H1 (cell line): Measurements from ENCODE around the gene PAX8. TPM values are rescaled to one million over a fixed set of nuclear protein-coding genes. Genes with fewer than 3 reads are reported as not detected.

Experiments used
- CTCF ChIA-PET: fragments of 300-600 bp; sonication (Branson Sonifier 250); formaldehyde crosslinking; loops from one replicate; lab custom pipeline; 2021; ENCODE audit not compliant: partially characterized antibody; lab: Charles Lee
- POLR2A ChIA-PET: fragments of 300-600 bp; sonication (Branson Sonifier 250); formaldehyde crosslinking; loops from one replicate; lab custom pipeline; 2021; ENCODE audit warnings: inconsistent platforms; ENCODE audit not compliant: partially characterized antibody; lab: Charles Lee
- DNase-seq, 2 experiments: peaks; one replicate each; pipeline versions ENCODE4 v3.0.0 to v3.0.0-alpha.2; 2010 to 2022; ENCODE audit warnings: low spot score in 2 of 2, low read depth in 1 of 2, mixed read lengths in 1 of 2
- FAIRE-seq: peaks from 2 replicates; lab custom pipeline; 2011; peaks lifted over from hg19 to GRCh38; lab: Jason Lieb, UNC
- H2AFZ ChIP-seq: 2 replicates; pipeline ENCODE4 v1.8.1; 2012; ENCODE audit warnings: low read length, inconsistent platforms
- H2AK5ac ChIP-seq: 2 replicates; pipeline ENCODE4 v1.6.1; 2013; ENCODE audit warnings: low read depth, low read length
- H2BK120ac ChIP-seq: replicated peaks from 2 replicates; pipeline ENCODE3; 2013; ENCODE audit warnings: low read depth, low read length, inconsistent platforms
- H2BK12ac ChIP-seq: 2 replicates; pipeline ENCODE4 v1.6.1; 2013; ENCODE audit warnings: low read depth, low read length
- H2BK15ac ChIP-seq: 2 replicates; pipeline ENCODE4 v1.6.1; 2013; ENCODE audit warnings: low read length
- H2BK20ac ChIP-seq: 2 replicates; pipeline ENCODE4 v1.6.1; 2013; ENCODE audit warnings: low read length
- H2BK5ac ChIP-seq: 2 replicates; pipeline ENCODE4 v1.6.1; 2013; ENCODE audit warnings: low read depth, low read length
- H3K14ac ChIP-seq: 2 replicates; pipeline ENCODE4 v1.6.1; 2013; ENCODE audit warnings: inconsistent platforms; ENCODE audit not compliant: insufficient read length
- H3K18ac ChIP-seq: 2 replicates; pipeline ENCODE4 v1.6.1; 2013; ENCODE audit warnings: low read length; ENCODE audit errors: extremely low read depth
- H3K23ac ChIP-seq: 2 replicates; pipeline ENCODE4 v1.6.1; 2013; ENCODE audit warnings: inconsistent platforms; ENCODE audit not compliant: insufficient read length
- H3K23me2 ChIP-seq: 2 replicates; pipeline ENCODE4 v1.6.1; 2013; ENCODE audit warnings: low read depth, low read length
- H3K27ac ChIP-seq: 2 replicates; pipeline ENCODE4 v1.6.1; 2011; ENCODE audit warnings: low read depth, low read length, inconsistent platforms
- H3K27me3 ChIP-seq, 4 experiments: replicated peaks in 1 of 4; 1 replicate in 1 of 4; 2 replicates in 3 of 4; pipeline versions ENCODE4 v1.6.1 to v1.8.1; 2011 to 2013; ENCODE audit warnings: low read length in 3 of 4, mild to moderate bottlenecking in 3 of 4, inconsistent platforms in 2 of 4, mixed read lengths in 2 of 4, moderate library complexity in 1 of 4; ENCODE audit not compliant: control insufficient read depth in 3 of 4, insufficient read depth in 3 of 4; ENCODE audit errors: extremely low read depth in 1 of 4
- H3K36me3 ChIP-seq, 4 experiments: 2 replicates each; pipeline versions ENCODE4 v1.6.1 to v1.8.1; 2011 to 2013; ENCODE audit warnings: mild to moderate bottlenecking in 4 of 4, low read length in 3 of 4, moderate library complexity in 2 of 4, control low read depth in 1 of 4, inconsistent platforms in 1 of 4; ENCODE audit not compliant: insufficient read depth in 4 of 4, control insufficient read depth in 2 of 4
- H3K4ac ChIP-seq: replicated peaks from 2 replicates; pipeline ENCODE3; 2013; ENCODE audit warnings: low read length, low read depth, mixed read lengths, inconsistent platforms; ENCODE audit not compliant: insufficient read length
- H3K4me1 ChIP-seq, 4 experiments: replicated peaks in 1 of 4; 1 replicate in 1 of 4; 2 replicates in 3 of 4; pipeline versions ENCODE4 v1.6.1 to v1.8.1; 2011 to 2013; ENCODE audit warnings: low read length in 3 of 4, inconsistent platforms in 2 of 4, mixed read lengths in 1 of 4; ENCODE audit not compliant: insufficient read depth in 4 of 4, control insufficient read depth in 3 of 4
- H3K4me2 ChIP-seq, 2 experiments: 2 replicates each; pipeline versions ENCODE4 v1.6.1 to v1.8.1; 2011 to 2013; ENCODE audit warnings: low read depth in 2 of 2, low read length in 2 of 2, control low read depth in 1 of 2, inconsistent platforms in 1 of 2, mild to moderate bottlenecking in 1 of 2; ENCODE audit not compliant: insufficient read depth in 1 of 2
- H3K4me3 ChIP-seq, 4 experiments: fragments of 200-600, 300-600 bp in 1 of 4; sonication (generic), shearing (Covaris generic), sonication (Bioruptor Twin) in 1 of 4; 2 replicates each; pipeline versions ENCODE4 v1.5.1 to v1.8.1; 2011 to 2016; ENCODE audit warnings: low read length in 4 of 4, low read depth in 3 of 4, control low read depth in 2 of 4, inconsistent platforms in 2 of 4, mild to moderate bottlenecking in 2 of 4, mixed read lengths in 1 of 4, moderate library complexity in 1 of 4; ENCODE audit not compliant: insufficient read depth in 2 of 4; ENCODE audit errors: extremely low read depth in 1 of 4
- H3K56ac ChIP-seq: replicated peaks from 2 replicates; pipeline ENCODE3; 2013; ENCODE audit warnings: low read depth, mild to moderate bottlenecking, mixed read lengths, low read length, inconsistent platforms; ENCODE audit not compliant: insufficient read length
- H3K79me1 ChIP-seq: 2 replicates; pipeline ENCODE4 v1.6.1; 2013; ENCODE audit warnings: low read depth, low read length, control low read depth
- H3K79me2 ChIP-seq, 2 experiments: 2 replicates each; pipeline versions ENCODE4 v1.6.1 to v1.8.1; 2012 to 2013; ENCODE audit warnings: low read length in 2 of 2, mild to moderate bottlenecking in 2 of 2, inconsistent platforms in 1 of 2; ENCODE audit not compliant: insufficient read depth in 2 of 2, control insufficient read depth in 1 of 2
- H3K9ac ChIP-seq, 4 experiments: replicated peaks in 1 of 4; 1 replicate in 1 of 4; 2 replicates in 3 of 4; pipeline versions ENCODE4 v1.6.1 to v1.8.1; 2011 to 2013; ENCODE audit warnings: low read depth in 3 of 4, low read length in 3 of 4, control low read depth in 2 of 4, mild to moderate bottlenecking in 2 of 4, moderate library complexity in 2 of 4, inconsistent platforms in 1 of 4; ENCODE audit errors: extremely low read depth in 1 of 4
- H3K9me3 ChIP-seq, 2 experiments: 2 replicates each; pipeline versions ENCODE4 v1.6.1 to v1.8.1; 2012 to 2013; ENCODE audit warnings: mild to moderate bottlenecking in 2 of 2, moderate library complexity in 2 of 2, control low read depth in 1 of 2, inconsistent platforms in 1 of 2, low read depth in 1 of 2, low read length in 1 of 2, mixed read lengths in 1 of 2; ENCODE audit not compliant: insufficient read depth in 2 of 2
- H4K20me1 ChIP-seq, 2 experiments: replicated peaks in 1 of 2; 2 replicates each; pipeline versions ENCODE3 to v1.8.1; 2011 to 2013; ENCODE audit warnings: inconsistent platforms in 2 of 2, low read length in 2 of 2, mild to moderate bottlenecking in 1 of 2; ENCODE audit not compliant: insufficient read depth in 2 of 2, control insufficient read depth in 1 of 2
- H4K5ac ChIP-seq: 2 replicates; pipeline ENCODE4 v1.6.1; 2013; ENCODE audit warnings: low read length, low read depth, mixed read lengths, inconsistent platforms; ENCODE audit not compliant: insufficient read length
- H4K8ac ChIP-seq: 2 replicates; pipeline ENCODE4 v1.8.0; 2013; ENCODE audit warnings: mild to moderate bottlenecking, moderate library complexity, low read length, inconsistent platforms; ENCODE audit not compliant: insufficient read depth; ENCODE audit errors: extremely low read depth
- H4K91ac ChIP-seq: replicated peaks from 2 replicates; pipeline ENCODE3; 2013; ENCODE audit warnings: low read length, mixed read lengths, inconsistent platforms; ENCODE audit not compliant: insufficient read length
- BACH1 ChIP-seq: IDR thresholded peaks from 2 replicates; pipeline ENCODE4 v1.6.1; 2012; ENCODE audit warnings: low read length, improper control_type of control experiment
- CBX8 ChIP-seq: fragments of 300-800, 300-1000 bp; sonication (generic); IDR thresholded peaks from 2 replicates; pipeline ENCODE4 v1.7.1; 2016; ENCODE audit warnings: low read depth, low read length, borderline replicate concordance
- CHD1 ChIP-seq: IDR thresholded peaks from 2 replicates; pipeline ENCODE4 v1.6.1; 2012; ENCODE audit warnings: low read depth, low read length, improper control_type of control experiment
- CHD2 ChIP-seq: IDR thresholded peaks from 2 replicates; pipeline ENCODE4 v1.6.1; 2012; ENCODE audit warnings: low read length, improper control_type of control experiment
- E2F6 ChIP-seq: IDR thresholded peaks from 2 replicates; pipeline ENCODE4 v1.6.1; 2012; ENCODE audit warnings: inconsistent platforms
- HDAC2 ChIP-seq, 2 experiments: fragments of 300-600 bp in 1 of 2; sonication (generic) in 1 of 2; IDR thresholded peaks; 2 replicates each; pipeline ENCODE4 v1.6.1; 2011 to 2012; ENCODE audit warnings: low read depth in 2 of 2, low read length in 2 of 2, mild to moderate bottlenecking in 2 of 2, moderate library complexity in 2 of 2, borderline replicate concordance in 1 of 2, inconsistent platforms in 1 of 2
- KDM4A ChIP-seq: IDR thresholded peaks from one replicate; pipeline ENCODE4 v1.7.1; 2012; ENCODE audit warnings: low read depth, mild to moderate bottlenecking, moderate library complexity, low read length, inconsistent platforms; ENCODE audit not compliant: severe bottlenecking
- POU5F1 ChIP-seq: IDR thresholded peaks from 2 replicates; pipeline ENCODE4 v1.6.1; 2011; ENCODE audit warnings: low read depth, mild to moderate bottlenecking, low read length, moderate library complexity
- RAD21 ChIP-seq, 2 experiments: IDR thresholded peaks in 1 of 2; conservative IDR thresholded peaks in 1 of 2; 2 replicates each; pipeline ENCODE4 v1.6.1; 2011; ENCODE audit warnings: low read depth in 2 of 2, low read length in 2 of 2, improper control_type of control experiment in 1 of 2, inconsistent platforms in 1 of 2, mild to moderate bottlenecking in 1 of 2, moderate library complexity in 1 of 2
- SP1 ChIP-seq: IDR thresholded peaks from 2 replicates; pipeline ENCODE4 v1.6.1; 2011; ENCODE audit warnings: low read depth, low read length
- SP2 ChIP-seq: IDR thresholded peaks from 2 replicates; pipeline ENCODE4 v1.6.1; 2012; ENCODE audit warnings: mild to moderate bottlenecking, low read length, inconsistent platforms
- SRF ChIP-seq: IDR thresholded peaks from 2 replicates; pipeline ENCODE4 v1.6.1; 2011; ENCODE audit warnings: mild to moderate bottlenecking, low read depth, low read length, moderate library complexity
- TBP ChIP-seq: IDR thresholded peaks from 2 replicates; pipeline ENCODE4 v1.6.1; 2011; ENCODE audit warnings: low read depth, low read length, improper control_type of control experiment
- TCF12 ChIP-seq: IDR thresholded peaks from 2 replicates; pipeline ENCODE4 v1.6.1; 2011; ENCODE audit warnings: low read depth, mild to moderate bottlenecking, low read length
- TEAD4 ChIP-seq: IDR thresholded peaks from 2 replicates; pipeline ENCODE4 v1.6.1; 2012; ENCODE audit warnings: low read depth, low read length, inconsistent platforms, mixed read lengths
- WGBS, 2 experiments: shearing (Covaris generic) in 1 of 2; methylation state at CpG; one replicate each; pipeline versions ENCODE4 v1.1.6 to v1.1.7; 2013 to 2015; ENCODE audit warnings: low lambda C conversion rate in 2 of 2, mixed read lengths in 2 of 2, inconsistent platforms in 1 of 2, low coverage in 1 of 2, missing lambda C conversion rate in 1 of 2; ENCODE audit not compliant: insufficient replicate concordance in 2 of 2, insufficient coverage in 1 of 2, insufficient read length in 1 of 2; ENCODE audit errors: extremely low coverage in 1 of 2, missing lambda C conversion rate in 1 of 2; 5-methylcytosine and 5-hydroxymethylcytosine counted together
- polyA plus RNA-seq, 7 experiments: library from polyadenylated mRNA; depleted of rRNA in 3 of 7; stranded (reverse) in 5 of 7; unstranded in 2 of 7; fragments of >200 nt in 5 of 7; fragments of 200-250 nt in 2 of 7; gene quantifications; 1 replicate in 5 of 7; 2 replicates in 1 of 7; 4 replicates in 1 of 7; pipeline versions ENCODE4 v1.2.1 to v1.2.3, GENCODE V29; 2011 to 2013; ENCODE audit warnings: missing spikeins in 2 of 7, mixed read lengths in 2 of 7
- total RNA-seq: library from RNA; stranded (reverse); fragmentation: NEBNext Ultra II Directional; extraction: Animal tissue kit (Norgen Biotek cat#: 25700); gene quantifications from 2 replicates; pipeline ENCODE4 v1.2.1, GENCODE V29; 2021

The PAX8 gene
- total and polyA plus RNA-seq, 2 of the 8 experiments (the other 6 are each of a cell fraction or from before 2014, with no cell fraction given): 0.02 TPM; not detected in 1

- DNase-seq (no peak), FAIRE-seq (no peak)
- Histone ChIP-seq H3K14ac (no peak overlapping the region), H3K23ac (no peak overlapping the region), H3K23me2 (0 out of 2 replicates have a peak, but pooled peaks cover 2% of the 10 kb centered on the region), H4K91ac (no peak overlapping the region), H3K79me1 (no peaks in the 10 kb centered on the region), H2AFZ (no peak overlapping the region), H2BK5ac (no peak overlapping the region), H3K79me2 (no peaks in the 10 kb centered on the region), H4K8ac (no peak overlapping the region), H2BK20ac (no peak overlapping the region), H3K4ac (no peak overlapping the region), H2BK15ac (no peak overlapping the region), H2AK5ac (no peak overlapping the region), H2BK120ac (no peak overlapping the region), H3K9ac (no peak overlapping the region), H3K18ac (no peak overlapping the region), H3K27ac (no peak overlapping the region), H3K4me3 (no peak overlapping the region), H3K36me3 (no peaks in the 10 kb centered on the region), H3K4me1 (no peaks in the 10 kb centered on the region), H3K4me2 (no peak overlapping the region), H2BK12ac (no peak overlapping the region), H4K20me1 (no peaks in the 10 kb centered on the region), H4K5ac (no peak overlapping the region), H3K56ac (no peak overlapping the region), H3K9me3 (no peaks in the 10 kb centered on the region), H3K27me3 (no peaks in the 10 kb centered on the region)
- 93% methylated on average over 5 of the region's 5 CpGs; no CpG with 5 or more reads in 1 of the 2 experiments for WGBS, 2 experiments
- CTCF ChIA-PET: interaction anchor here (1.3 kb wide), 1 partner anchor 106 kb away, joined by 3 read pairs; no protein-coding TSS in a partner anchor
- POLR2A ChIA-PET: no interaction called here
- no peak for TF ChIP-seq TCF12
- TF ChIP-seq SP2: no peak
- TF ChIP-seq SRF: no peak
- no peak for TF ChIP-seq TEAD4
- TF ChIP-seq RAD21 (IDR thresholded peaks at IDR 0.05 in 1 of 2, conservative IDR thresholded peaks at IDR 0.05 in 1 of 2; ENCODE audit: low read depth in 2 of 2, low read length in 2 of 2): no peak
- no peak for TF ChIP-seq TBP
- TF ChIP-seq KDM4A: no peak
- TF ChIP-seq CBX8: no peak
- TF ChIP-seq CHD2: no peak
- no peak for TF ChIP-seq BACH1
- TF ChIP-seq HDAC2 (IDR thresholded peaks at IDR 0.05; ENCODE audit: borderline replicate concordance in 1 of 2, low read depth in 2 of 2, low read length in 2 of 2): no peak
- no peak for TF ChIP-seq CHD1
- no peak for TF ChIP-seq E2F6
- no peak for TF ChIP-seq SP1
- no peak for TF ChIP-seq POU5F1
Observed at GRCh38 chr2:113186433-113186796, 92.3 kb downstream of the PAX8 start.
